GM18867 (cell line): ENCODE measurements around the gene PCDHGA6.
"Not testable (repeated sequence)": the region's sequence is repeated elsewhere in the genome, so short reads cannot be mapped to it uniquely, and the experiment has no call there.

Experiments used
- ATAC-seq: cut with Tn5 transposase; IDR thresholded peaks from one replicate; pipeline ENCODE4 v1.9.1; 2021; ENCODE audit warnings: mild to moderate bottlenecking, moderate library complexity; ENCODE audit not compliant: unreplicated experiment

The PCDHGA6 gene

GRCh38 chr5:141373673-141374317, at the start of gene PCDHGA6:
PCDHGA6 (plus strand) TSS chr5:141373891; CDS start chr5:141374084, 193 bp downstream.
- no peak for ATAC-seq

- peak; percentile 84 for ATAC-seq
These were observed 47.4 kb upstream of the PCDHGA6 start for GRCh38 chr5:141326088-141326854.

- ATAC-seq: no peak
These were observed 45.5 kb upstream of the PCDHGA6 start for GRCh38 chr5:141328231-141328630.

GRCh38 chr5:141330299-141331080, 43.2 kb upstream of the PCDHGA6 start, which contains the start of gene PCDHGA1:
PCDHGA1 (plus strand) TSS chr5:141330514.
- peak; percentile 42 for ATAC-seq

- not testable (repeated sequence) for ATAC-seq
These were observed 41.1 kb upstream of the PCDHGA6 start for GRCh38 chr5:141332571-141332970.

GRCh38 chr5:141338538-141339306, 35.0 kb upstream of the PCDHGA6 start, which contains the start of gene PCDHGA2:
PCDHGA2 (plus strand) TSS chr5:141338760.
- no peak for ATAC-seq

GRCh38 chr5:141340781-141341354, 32.8 kb upstream of the PCDHGA6 start:
- not testable (repeated sequence) for ATAC-seq

GRCh38 chr5:141342773-141343172, 30.9 kb upstream of the PCDHGA6 start:
- ATAC-seq: no peak

- ATAC-seq: no peak
These were observed 30.3 kb upstream of the PCDHGA6 start, which contains the start of gene PCDHGA3 for GRCh38 chr5:141343242-141343952. PCDHGA3 (plus strand) TSS chr5:141343829; CDS start chr5:141344034, 205 bp downstream.

GRCh38 chr5:141343953-141344463, 29.7 kb upstream of the PCDHGA6 start:
- no peak for ATAC-seq

GRCh38 chr5:141345327-141345726, 28.4 kb upstream of the PCDHGA6 start:
- no peak for ATAC-seq

GRCh38 chr5:141346017-141346416, 27.7 kb upstream of the PCDHGA6 start:
- not testable (repeated sequence) for ATAC-seq

GRCh38 chr5:141349917-141350619, 23.6 kb upstream of the PCDHGA6 start, which contains the start of gene PCDHGB1:
PCDHGB1 (plus strand) TSS chr5:141350099; CDS start chr5:141350261, 162 bp downstream.
- ATAC-seq: peak; percentile 96

- ATAC-seq: no peak
These were observed 22.1 kb upstream of the PCDHGA6 start for GRCh38 chr5:141351591-141351990.

- no peak for ATAC-seq
These were observed 18.7 kb upstream of the PCDHGA6 start, which contains the start of gene PCDHGA4 for GRCh38 chr5:141354900-141355469. PCDHGA4 (plus strand) TSS chr5:141355021; CDS start chr5:141355108, 87 bp downstream.

GRCh38 chr5:141355641-141356040, 18.1 kb upstream of the PCDHGA6 start:
- no peak for ATAC-seq

- no peak for ATAC-seq
These were observed 17.6 kb upstream of the PCDHGA6 start for GRCh38 chr5:141356133-141356532.

GRCh38 chr5:141356950-141357349, 16.7 kb upstream of the PCDHGA6 start:
- ATAC-seq: no peak
